CD4-positive, alpha-beta T cell treated with Interleukin-1 beta for 1 hour (primary cell): Measurements from ENCODE around the gene TBK1.
"Not testable (repeated sequence)": the region's sequence is repeated elsewhere in the genome, so short reads cannot be mapped to it uniquely, and the experiment has no call there.

Experiments used
- DNase-seq, 2 donors: peaks; one replicate each; pipeline ENCODE4 v3.0.0-alpha.2; 2020 to 2022

The TBK1 gene

GRCh38 chr12:64497903-64498302, 46.0 kb downstream of the TBK1 start:
- no peak for DNase-seq

DNA sequence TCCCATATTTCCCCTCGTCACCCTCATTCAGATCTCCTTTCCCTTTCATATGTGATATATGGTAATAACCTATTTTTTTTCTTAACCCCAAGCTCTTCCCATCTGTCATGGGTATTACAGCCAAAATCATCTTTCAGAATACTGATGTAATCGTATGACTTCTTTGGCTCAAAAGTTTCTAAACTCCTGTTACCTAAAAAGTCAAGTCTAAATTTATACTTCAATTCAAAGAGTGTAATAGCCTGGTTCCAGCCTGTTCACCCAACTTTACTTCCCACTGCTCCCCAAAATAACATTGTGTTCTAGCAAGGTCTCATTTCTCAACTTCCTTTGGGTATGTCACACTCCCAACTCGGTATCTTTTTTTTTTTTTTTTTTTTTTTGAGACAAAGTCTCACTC, 48.5 kb downstream of the TBK1 start:
- DNase-seq, result no peak

DNA sequence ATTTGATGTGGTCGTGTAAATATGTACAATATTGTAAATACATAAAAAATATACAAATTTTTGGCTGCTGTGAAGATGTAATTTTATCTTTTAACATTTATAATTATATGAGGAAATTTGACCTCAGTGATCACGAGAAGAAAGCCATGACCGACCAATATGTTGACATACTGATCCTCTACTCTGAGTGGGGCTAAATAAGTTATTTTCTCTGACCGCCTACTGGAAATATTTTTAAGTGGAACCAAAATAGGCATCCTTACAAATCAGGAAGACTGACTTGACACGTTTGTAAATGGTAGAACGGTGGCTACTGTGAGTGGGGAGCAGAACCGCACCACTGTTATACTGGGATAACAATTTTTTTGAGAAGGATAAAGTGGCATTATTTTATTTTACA, 49.6 kb downstream of the TBK1 start:
- no peak for DNase-seq

DNA sequence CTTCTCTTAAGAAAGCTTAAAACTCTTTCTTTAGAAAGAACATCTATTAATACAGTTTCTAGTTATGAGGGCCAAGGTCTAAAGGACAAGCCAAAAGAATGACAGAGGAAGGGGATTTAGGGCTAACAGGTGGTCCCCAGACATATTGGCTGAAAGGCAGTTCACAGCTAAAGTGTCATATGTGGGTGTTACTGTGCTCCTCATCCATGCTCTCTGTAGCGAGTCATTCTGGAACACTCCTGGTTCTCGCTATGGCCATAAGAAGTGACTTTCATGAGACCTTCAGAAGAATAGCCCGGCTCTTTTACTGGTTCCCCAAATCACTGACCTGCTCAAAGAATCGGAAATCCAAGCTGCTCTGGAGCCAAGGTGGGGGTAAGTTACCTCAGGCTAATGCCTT, 55.0 kb downstream of the TBK1 start:
- no peak for DNase-seq

DNA sequence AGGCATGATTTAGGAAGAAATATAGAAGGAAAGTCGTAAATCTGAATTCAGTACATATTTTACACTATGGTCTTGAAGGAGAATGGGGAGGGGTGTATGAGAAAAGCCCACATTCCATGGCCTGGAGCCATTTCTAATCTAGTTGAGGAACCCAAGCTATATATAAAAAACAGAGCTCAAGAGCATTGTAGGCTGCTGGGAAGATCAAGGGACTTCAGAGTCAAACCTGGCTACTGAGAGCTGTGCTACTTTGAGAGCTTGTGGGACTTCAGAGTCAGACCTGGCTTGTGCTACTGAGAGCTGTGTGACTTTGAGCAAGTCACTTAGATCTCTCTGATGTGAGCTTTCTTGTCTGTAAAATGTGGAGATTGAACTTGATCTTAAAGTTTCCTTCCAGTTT, 58.7 kb downstream of the TBK1 start:
- DNase-seq, result no peak

GRCh38 chr12:64518396-64518795, 66.5 kb downstream of the TBK1 start:
- no peak for DNase-seq

DNA sequence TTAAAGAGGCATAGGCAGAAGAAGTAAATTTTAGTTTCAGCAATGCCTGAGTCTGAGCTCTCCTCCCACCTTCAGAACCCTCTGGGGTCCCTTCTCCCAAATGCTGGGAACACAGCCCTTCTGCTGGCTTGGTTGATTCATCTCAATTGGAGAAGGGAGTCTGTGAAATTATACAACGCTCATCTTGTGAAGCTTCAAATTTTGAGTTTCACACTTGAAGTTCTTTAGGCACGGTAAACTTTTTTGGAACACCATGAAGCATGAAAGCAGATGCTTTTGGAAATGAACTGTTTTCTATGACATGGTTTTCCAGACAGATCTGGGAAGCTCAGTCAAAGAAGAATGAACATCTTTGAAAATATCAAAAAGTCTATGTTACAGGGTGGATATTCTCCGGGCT, 69.9 kb downstream of the TBK1 start:
- no peak for DNase-seq

DNA sequence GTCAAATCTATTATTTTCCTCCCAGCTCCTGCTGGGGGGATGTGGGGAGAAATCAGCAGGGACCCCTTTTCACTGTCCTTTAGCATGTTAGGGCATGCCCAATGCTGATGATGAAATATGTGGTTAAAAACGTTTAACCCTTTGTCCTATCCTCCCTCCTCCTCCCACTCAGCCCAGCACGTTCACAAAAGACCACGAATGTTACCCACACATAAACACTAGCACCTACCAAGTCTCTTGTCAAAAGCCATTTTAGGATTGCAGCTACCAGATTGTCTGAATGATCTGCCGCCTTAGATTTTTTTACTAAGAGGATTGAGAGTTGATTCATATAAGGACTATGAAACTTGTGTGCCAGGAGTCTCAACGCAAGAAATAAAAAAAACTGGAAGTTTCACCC, 70.4 kb downstream of the TBK1 start:
- no peak for DNase-seq

DNA sequence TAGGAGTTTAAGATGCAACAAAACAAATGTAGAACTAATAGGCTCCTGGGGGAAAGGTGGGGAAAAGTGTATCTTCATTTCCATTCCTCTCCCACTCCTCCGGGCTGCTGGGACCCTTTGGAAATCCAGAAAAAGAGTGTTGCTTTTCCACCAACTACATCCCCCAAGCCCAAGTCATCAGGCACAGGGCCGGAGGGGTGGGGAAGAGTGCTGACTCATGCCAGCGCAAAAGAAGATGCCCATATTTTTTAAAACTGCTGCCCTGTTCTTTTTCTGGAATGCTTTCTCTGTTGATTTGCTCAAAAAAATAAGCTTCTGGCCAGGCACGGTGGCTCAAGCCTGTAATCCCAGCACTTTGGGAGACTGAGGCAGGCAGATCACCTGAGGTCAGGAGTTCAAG, 70.9 kb downstream of the TBK1 start:
- no peak for DNase-seq

DNA sequence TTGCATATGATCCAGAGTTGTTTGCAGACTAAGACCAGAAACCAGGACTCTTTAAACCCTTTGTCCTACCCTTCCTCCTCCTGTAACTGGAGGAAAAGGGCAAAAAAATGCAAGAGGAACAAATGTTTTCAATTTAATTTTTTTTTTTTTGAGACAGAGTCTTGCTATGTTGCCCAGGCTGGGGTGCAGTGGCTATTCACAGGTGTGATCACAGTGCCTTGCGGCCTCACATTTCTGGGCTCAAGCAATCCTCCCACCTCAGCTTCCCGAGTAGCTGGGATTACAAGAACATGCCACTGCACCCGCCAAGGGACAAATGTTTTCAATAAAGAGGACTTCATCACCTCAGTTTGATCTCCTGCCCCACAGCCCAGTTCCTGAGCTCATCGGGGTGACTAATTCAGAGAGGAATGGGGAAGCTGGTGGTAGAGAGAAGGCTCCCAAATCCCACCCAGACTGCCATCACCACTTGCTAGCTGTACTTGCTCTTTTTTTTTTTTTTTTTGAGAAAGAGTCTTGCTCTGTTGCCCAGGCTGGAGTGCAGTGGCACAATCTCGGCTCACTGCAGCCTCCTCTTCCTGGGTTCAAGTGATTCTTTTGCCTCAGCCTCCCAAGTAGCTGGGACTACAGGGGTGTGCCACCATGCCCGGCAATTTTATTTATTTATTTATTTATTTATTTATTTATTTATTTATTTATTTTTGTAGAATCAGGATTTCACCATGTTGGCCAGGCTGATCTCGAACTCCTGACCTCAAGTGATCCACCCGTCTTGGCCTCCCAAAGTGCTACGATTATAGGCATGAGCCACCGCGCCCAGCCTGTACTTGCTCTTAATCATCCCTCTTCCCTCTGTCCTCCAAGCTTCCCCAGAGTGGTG, 71.9 kb downstream of the TBK1 start:
- DNase-seq, result not testable (repeated sequence)

DNA sequence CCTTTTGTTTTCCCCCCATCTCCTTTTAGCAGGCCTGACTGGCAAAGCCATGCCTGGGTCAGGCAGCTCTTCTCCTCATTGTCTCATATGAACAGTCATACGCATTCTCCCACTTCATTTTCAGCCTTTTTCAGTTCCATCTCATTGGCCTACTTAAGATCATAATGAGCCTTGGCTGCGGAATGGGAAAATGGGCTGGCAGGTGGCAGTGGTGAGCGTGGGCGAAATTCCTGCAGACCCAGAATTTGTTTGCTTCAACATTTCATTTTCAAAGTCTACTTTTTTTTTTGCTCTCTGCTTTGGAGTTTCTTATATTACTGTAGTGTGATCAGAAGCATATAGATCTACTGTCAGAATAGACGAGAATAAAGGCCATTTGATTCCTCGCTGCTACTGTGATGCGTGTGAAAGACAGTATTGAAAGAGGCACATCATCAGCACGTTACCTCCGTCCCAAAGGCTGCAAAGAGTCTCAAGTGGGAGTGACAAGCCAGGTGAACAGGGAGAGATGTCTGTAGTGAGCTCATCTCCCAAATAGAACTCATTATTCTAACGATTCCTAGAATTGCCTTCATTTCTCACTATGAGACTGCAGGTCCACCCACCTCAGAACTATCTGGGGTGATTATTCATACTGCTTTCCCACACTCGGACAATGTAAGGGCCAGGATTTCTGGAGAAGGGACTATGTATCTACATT, 73.7 kb downstream of the TBK1 start:
- DNase-seq, result no peak

DNA sequence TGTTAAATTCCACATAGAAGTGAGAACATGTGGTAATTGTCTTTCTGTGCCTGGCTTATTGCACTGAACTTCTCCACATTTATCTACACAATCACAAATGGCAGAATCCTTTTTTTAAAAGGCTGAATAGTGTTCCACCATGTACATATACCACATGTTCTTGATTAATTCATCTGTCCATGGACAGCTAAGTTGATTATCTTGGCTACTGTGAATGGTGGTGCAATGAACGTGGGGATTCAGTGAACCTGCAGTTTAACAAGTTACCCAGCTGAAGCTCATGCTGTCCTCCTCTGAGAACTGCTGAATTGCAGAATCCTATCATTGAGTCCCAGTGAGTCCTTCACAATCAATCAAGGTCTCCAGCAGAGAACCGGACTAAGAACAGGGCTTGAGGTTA, 74.9 kb downstream of the TBK1 start:
- no peak for DNase-seq

DNA sequence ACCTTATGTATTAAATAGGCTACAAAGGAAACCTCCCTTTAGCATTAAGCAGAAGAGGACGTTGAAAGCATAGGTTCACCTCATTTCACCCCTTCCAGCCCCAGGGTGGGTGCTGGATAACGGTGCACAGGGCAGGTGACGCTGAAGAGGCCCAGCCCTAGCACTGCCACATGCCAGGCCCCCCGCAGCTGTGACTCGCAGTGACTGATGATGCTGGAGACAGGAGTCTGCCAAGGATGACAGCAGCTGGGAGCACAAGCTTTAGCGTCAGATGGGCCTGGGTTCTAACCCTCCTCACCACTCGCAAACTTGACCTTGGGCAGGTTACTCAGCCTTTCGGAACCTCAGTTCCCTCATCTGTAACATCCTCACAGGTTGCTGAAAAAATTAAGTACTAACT, 76.7 kb downstream of the TBK1 start:
- DNase-seq, result no peak

- no peak for DNase-seq
Measured at GRCh38 chr12:64530566-64530965, 78.6 kb downstream of the TBK1 start.

DNA sequence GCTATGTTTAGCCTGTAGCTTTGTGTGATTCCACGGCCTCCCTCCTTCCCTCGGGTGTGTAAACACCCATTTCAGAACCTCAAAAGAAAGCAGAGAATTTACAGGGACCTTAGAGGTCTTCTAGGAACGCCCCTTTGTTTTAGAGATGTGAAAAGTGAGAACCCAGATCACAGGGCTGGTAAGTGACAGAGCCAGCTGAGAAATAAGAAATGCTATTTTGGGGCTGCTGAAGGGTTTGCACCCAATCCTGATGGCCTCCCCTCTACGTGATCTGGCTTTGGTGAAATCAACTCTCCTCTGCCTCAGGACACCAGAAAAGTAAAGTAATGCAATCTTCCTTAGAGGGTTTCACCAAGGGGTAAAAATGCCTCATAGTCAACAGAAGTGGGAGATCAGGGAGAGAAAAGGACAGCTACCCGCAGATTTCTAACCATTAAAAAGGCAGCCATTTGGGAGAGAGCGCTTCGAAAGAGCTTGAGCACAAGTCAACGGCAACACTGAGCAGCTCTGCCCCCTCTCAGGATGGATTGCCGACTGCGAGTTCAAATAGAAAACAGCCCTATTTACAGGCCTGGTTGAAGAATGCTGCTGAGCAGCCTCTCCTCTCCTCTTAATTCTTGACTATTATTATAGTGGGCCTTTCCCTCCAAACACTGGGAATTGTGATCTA, 79.9 kb downstream of the TBK1 start:
- DNase-seq, result no peak

DNA sequence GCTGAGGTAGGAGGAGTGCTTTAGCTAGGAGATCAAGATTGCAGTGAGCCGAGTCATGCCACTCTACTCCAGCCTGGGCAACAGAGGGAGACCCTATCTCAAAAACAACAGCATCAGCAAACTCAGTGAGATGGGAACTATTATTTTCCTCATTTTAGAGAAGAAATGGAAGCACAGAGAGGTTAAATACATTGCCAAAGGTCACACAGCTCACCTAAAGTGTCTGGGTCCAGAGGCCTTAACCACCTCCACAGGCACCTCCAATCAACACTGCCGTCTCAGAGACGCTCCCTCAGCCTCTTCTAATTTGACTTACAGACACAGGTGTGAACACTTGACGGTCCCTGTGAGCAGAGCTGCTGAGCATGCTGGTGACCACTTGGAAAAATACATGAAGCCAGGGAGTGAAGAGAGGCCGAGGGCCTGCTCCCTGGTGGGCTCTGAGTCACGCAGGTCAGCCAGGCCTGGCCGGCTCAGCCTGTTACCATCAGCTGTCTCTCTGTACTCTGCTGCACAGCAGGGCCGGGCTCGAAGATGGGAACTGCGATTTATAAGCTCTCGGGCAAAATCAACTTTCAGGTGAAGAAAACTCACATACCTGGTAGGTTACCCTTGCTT, 80.9 kb downstream of the TBK1 start:
- DNase-seq, result no peak

- DNase-seq, result no peak
Measured at GRCh38 chr12:64534672-64535199, 82.8 kb downstream of the TBK1 start.

GRCh38 chr12:64538121-64538520, 86.2 kb downstream of the TBK1 start:
- no peak for DNase-seq

GRCh38 chr12:64542409-64543047, 90.6 kb downstream of the TBK1 start:
- not testable (repeated sequence) for DNase-seq

- DNase-seq, result no peak
Measured at GRCh38 chr12:64544371-64545080, 92.6 kb downstream of the TBK1 start.

DNA sequence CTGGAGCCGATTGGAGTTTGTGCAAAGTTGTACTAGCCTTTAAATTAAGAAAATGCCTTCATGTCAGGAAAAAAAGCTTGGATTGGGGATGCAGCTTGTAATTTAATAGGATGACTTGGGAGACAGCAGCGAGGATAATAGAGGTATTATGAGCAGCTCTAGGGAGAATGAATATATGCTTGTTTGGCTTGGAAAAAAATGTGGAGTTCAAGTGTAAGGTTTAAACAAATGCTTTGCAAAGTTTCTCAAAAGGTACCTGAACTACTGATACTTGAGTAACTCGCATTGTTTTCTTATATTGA, 93.1 kb downstream of the TBK1 start:
- no peak for DNase-seq

GRCh38 chr12:64549108-64549507, 97.2 kb downstream of the TBK1 start:
- DNase-seq, result no peak
